Measurements from ENCODE around the gene ATF2. TPM values are rescaled to one million over a fixed set of nuclear protein-coding genes. Genes with fewer than 3 reads are reported as not detected.

Gene ATF2
- total and polyA plus RNA-seq, 2 of the 13 experiments (the other 11 are each of a cell fraction or from before 2014, with no cell fraction given), result 91.6 to 95.1 TPM

DNA sequence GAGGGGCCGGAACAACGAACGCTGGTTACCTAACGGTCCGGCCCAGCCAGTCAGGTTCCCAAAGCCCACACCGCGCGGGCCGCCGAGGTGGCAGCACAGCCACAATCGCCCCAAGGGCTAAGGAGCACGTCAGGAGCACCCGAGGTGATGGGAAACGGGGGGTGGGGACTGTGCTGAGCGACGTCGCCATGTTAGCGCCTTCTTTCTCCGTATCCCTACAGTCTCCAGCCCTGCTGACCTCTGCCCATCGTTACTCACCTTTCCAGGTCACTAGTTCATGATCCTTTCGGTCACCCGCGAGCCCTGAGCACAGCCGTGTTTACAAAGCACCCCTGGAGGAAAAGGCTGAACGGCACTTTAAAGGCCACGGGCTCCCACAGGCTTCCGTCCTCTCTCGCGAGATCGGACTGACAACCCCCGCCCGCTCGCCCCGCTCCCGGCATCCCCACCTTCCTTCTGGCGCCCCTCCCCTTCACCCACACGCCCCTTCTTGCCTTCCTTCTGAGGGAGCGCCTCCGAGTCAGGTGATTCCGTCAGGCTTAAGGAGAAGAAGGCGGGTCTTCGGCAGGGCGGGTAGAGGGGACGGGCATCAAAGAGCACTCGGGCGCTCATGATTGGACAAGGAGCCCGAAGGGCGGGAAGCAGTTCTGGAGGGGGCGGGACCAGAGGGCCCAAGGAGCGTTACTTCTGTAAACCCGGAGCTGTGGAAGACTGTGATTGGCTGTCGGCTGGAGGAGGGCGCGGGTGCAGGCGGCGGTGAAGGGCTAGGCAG, at the start of gene ATF2 (continued):
- no peak for TF ChIP-seq NPAS2 (CRISPR knock-in tag; IDR thresholded peaks at IDR 0.05; ENCODE audit: borderline replicate concordance)
- TF ChIP-seq, protein P1, sequence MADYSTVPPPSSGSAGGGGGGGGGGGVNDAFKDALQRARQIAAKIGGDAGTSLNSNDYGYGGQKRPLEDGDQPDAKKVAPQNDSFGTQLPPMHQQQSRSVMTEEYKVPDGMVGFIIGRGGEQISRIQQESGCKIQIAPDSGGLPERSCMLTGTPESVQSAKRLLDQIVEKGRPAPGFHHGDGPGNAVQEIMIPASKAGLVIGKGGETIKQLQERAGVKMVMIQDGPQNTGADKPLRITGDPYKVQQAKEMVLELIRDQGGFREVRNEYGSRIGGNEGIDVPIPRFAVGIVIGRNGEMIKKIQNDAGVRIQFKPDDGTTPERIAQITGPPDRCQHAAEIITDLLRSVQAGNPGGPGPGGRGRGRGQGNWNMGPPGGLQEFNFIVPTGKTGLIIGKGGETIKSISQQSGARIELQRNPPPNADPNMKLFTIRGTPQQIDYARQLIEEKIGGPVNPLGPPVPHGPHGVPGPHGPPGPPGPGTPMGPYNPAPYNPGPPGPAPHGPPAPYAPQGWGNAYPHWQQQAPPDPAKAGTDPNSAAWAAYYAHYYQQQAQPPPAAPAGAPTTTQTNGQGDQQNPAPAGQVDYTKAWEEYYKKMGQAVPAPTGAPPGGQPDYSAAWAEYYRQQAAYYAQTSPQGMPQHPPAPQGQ (CRISPR knock-in tag; IDR thresholded peaks at IDR 0.05; ENCODE audit: borderline replicate concordance), result no peak
- TF ChIP-seq, protein P2, sequence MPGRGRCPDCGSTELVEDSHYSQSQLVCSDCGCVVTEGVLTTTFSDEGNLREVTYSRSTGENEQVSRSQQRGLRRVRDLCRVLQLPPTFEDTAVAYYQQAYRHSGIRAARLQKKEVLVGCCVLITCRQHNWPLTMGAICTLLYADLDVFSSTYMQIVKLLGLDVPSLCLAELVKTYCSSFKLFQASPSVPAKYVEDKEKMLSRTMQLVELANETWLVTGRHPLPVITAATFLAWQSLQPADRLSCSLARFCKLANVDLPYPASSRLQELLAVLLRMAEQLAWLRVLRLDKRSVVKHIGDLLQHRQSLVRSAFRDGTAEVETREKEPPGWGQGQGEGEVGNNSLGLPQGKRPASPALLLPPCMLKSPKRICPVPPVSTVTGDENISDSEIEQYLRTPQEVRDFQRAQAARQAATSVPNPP (CRISPR knock-in tag; IDR thresholded peaks at IDR 0.05), result peak; percentile 71; the same call in 1 of the 2 replicates
- no peak for TF ChIP-seq NCOA1 (CRISPR knock-in tag; IDR thresholded peaks at IDR 0.05)
- no peak; the same call in 1 of the 2 replicates for TF ChIP-seq ZBTB39 (CRISPR knock-in tag; IDR thresholded peaks at IDR 0.05)
- no peak; the same call in 1 of the 2 replicates for TF ChIP-seq ZC3H13 (CRISPR knock-in tag; IDR thresholded peaks at IDR 0.05)
- peak; percentile 93 for TF ChIP-seq NKX3-1 (CRISPR knock-in tag; IDR thresholded peaks at IDR 0.05)
- peak; percentile 97; the same call in 1 of the 2 replicates for TF ChIP-seq ZNF367 (CRISPR knock-in tag; IDR thresholded peaks at IDR 0.05; ENCODE audit: borderline replicate concordance)
- TF ChIP-seq ZNF703 (CRISPR knock-in tag; IDR thresholded peaks at IDR 0.05; ENCODE audit: borderline replicate concordance), result no peak
- TF ChIP-seq ZNF562 (CRISPR knock-in tag; IDR thresholded peaks at IDR 0.05; ENCODE audit: borderline replicate concordance), result no peak
- TF ChIP-seq SRF (IDR thresholded peaks at IDR 0.05; ENCODE audit: low read depth, low read length), result no peak; the same call in 1 of the 2 replicates
- TF ChIP-seq YY1 (IDR thresholded peaks at IDR 0.05; ENCODE audit: insufficient read depth, insufficient replicate concordance, low read depth, low read length), result peak; percentile 65
- peak; percentile 86 for TF ChIP-seq HDAC1 (CRISPR knock-in tag; IDR thresholded peaks at IDR 0.05)
- peak; percentile 95 for TF ChIP-seq CCDC6 (CRISPR knock-in tag; IDR thresholded peaks at IDR 0.05)

All from HepG2 (cell line).